ENCODE measurements around the gene ULBP2.
"Not testable (repeated sequence)": the region's sequence is repeated elsewhere in the genome, so short reads cannot be mapped to it uniquely, and the experiment has no call there.

The ULBP2 gene

GRCh38 chr6:149939909-149940671 is 1.7 kb upstream of the ULBP2 start (continued):
- TF ChIP-seq TSHZ2 (CRISPR knock-in tag; IDR thresholded peaks at IDR 0.05) (no peak), BACH2 (CRISPR knock-in tag; IDR thresholded peaks at IDR 0.05; ENCODE audit: borderline replicate concordance) (no peak), ARNTL (CRISPR knock-in tag; IDR thresholded peaks at IDR 0.05; ENCODE audit: borderline replicate concordance, low read depth) (no peak)

GRCh38 chr6:149940672-149940982 is 1.2 kb upstream of the ULBP2 start:
- ATAC-seq, result no peak
- no peak for TF ChIP-seq ZC3H10 (CRISPR knock-in tag; IDR thresholded peaks at IDR 0.05)
- TF ChIP-seq POU6F1 (CRISPR knock-in tag; IDR thresholded peaks at IDR 0.05; ENCODE audit: borderline replicate concordance, low read depth), result no peak
- no peak for TF ChIP-seq ISL1 (CRISPR knock-in tag; IDR thresholded peaks at IDR 0.05)
- no peak for TF ChIP-seq PPARA (CRISPR knock-in tag; IDR thresholded peaks at IDR 0.05; ENCODE audit: borderline replicate concordance)
- TF ChIP-seq OSR1 (CRISPR knock-in tag; IDR thresholded peaks at IDR 0.05), result no peak
- TF ChIP-seq TOX (CRISPR knock-in tag; IDR thresholded peaks at IDR 0.05; ENCODE audit: borderline replicate concordance), result no peak
- no peak for TF ChIP-seq ZNF8 (CRISPR knock-in tag; IDR thresholded peaks at IDR 0.05)
- no peak for TF ChIP-seq GLIS3 (CRISPR knock-in tag; IDR thresholded peaks at IDR 0.05)
- TF ChIP-seq ARNTL (CRISPR knock-in tag; IDR thresholded peaks at IDR 0.05; ENCODE audit: borderline replicate concordance, low read depth), result no peak
- TF ChIP-seq PATZ1 (CRISPR knock-in tag; IDR thresholded peaks at IDR 0.05; ENCODE audit: borderline replicate concordance), result no peak
- no peak for TF ChIP-seq CREB5 (CRISPR knock-in tag; IDR thresholded peaks at IDR 0.05; ENCODE audit: low read depth)
- no peak for TF ChIP-seq CSRNP3 (CRISPR knock-in tag; IDR thresholded peaks at IDR 0.05)

- peak; percentile 14 for ATAC-seq
Measured at GRCh38 chr6:149942461-149942829, 631 bp downstream of the ULBP2 start.

GRCh38 chr6:149943321-149943720 is 1.5 kb downstream of the ULBP2 start:
- ATAC-seq, result not testable (repeated sequence)

More at GRCh38 chr6:149942461-149942829, 631 bp downstream of the ULBP2 start:
- TF ChIP-seq GLIS3 (CRISPR knock-in tag; IDR thresholded peaks at IDR 0.05), result no peak
- no peak for TF ChIP-seq POU6F1 (CRISPR knock-in tag; IDR thresholded peaks at IDR 0.05; ENCODE audit: borderline replicate concordance, low read depth)
- TF ChIP-seq ZNF70 (CRISPR knock-in tag; IDR thresholded peaks at IDR 0.05), result no peak
- no peak for TF ChIP-seq ARNTL (CRISPR knock-in tag; IDR thresholded peaks at IDR 0.05; ENCODE audit: borderline replicate concordance, low read depth)
- no peak for TF ChIP-seq CSDC2 (CRISPR knock-in tag; IDR thresholded peaks at IDR 0.05)

GRCh38 chr6:149945276-149945675 is 3.5 kb downstream of the ULBP2 start:
- not testable (repeated sequence) for ATAC-seq

- not testable (repeated sequence) for ATAC-seq
Measured at GRCh38 chr6:149946631-149947030, 4.8 kb downstream of the ULBP2 start.

GRCh38 chr6:149947533-149947932 is 5.7 kb downstream of the ULBP2 start:
- not testable (repeated sequence) for ATAC-seq

All from SK-N-SH treated with all-trans-retinoic acid at 6 μM for 48 hours (cell line).